Measurements from ENCODE around the gene CAB39L. TPM values are rescaled to one million over a fixed set of nuclear protein-coding genes. Genes with fewer than 3 reads are reported as not detected.

Gene CAB39L
- total RNA-seq, 3 donors from 2014 or later (not counting 1 experiment from before 2014, with no cell fraction given) = 4.4 to 6.5 (median 6.0) TPM

GRCh38 chr13:49304763-49305700 is 138.8 kb downstream of the CAB39L start:
- H3K36me3 ChIP-seq (ENCODE audit: control insufficient read depth, insufficient read depth, low read length) = no peaks in the 10 kb centered on the region
- intact Hi-C loops (cut with micrococcal nuclease) = loop anchor here (5.0 to 10.0 kb wide), 2 partner anchors 137 to 1770 kb away; partner anchors contain the start of genes CAB39L and SETDB2
- H3K9me3 Mint-ChIP-seq = no peaks in the 10 kb centered on the region
- DNase-seq (no peak), ATAC-seq (no peak)
- H3K27ac ChIP-seq (ENCODE audit: low read length) = no peak overlapping the region
- TF ChIP-seq, protein P1, sequence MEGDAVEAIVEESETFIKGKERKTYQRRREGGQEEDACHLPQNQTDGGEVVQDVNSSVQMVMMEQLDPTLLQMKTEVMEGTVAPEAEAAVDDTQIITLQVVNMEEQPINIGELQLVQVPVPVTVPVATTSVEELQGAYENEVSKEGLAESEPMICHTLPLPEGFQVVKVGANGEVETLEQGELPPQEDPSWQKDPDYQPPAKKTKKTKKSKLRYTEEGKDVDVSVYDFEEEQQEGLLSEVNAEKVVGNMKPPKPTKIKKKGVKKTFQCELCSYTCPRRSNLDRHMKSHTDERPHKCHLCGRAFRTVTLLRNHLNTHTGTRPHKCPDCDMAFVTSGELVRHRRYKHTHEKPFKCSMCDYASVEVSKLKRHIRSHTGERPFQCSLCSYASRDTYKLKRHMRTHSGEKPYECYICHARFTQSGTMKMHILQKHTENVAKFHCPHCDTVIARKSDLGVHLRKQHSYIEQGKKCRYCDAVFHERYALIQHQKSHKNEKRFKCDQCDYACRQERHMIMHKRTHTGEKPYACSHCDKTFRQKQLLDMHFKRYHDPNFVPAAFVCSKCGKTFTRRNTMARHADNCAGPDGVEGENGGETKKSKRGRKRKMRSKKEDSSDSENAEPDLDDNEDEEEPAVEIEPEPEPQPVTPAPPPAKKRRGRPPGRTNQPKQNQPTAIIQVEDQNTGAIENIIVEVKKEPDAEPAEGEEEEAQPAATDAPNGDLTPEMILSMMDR (IDR thresholded peaks at IDR 0.05) = no peak
- no peaks in the 10 kb centered on the region for H3K36me3 Mint-ChIP-seq
- no peaks in the 10 kb centered on the region for H3K27me3 Mint-ChIP-seq (ENCODE audit: low read depth in 2 of 2)
- H3K27ac Mint-ChIP-seq = peak overlapping the region in 1 of 2 donors; percentile 54
- H3K27me3 ChIP-seq (ENCODE audit: control insufficient read depth, insufficient read depth, low read length) = no peaks in the 10 kb centered on the region
- no peak overlapping the region for H3K4me3 ChIP-seq (ENCODE audit: low read length)
- H3K4me1 ChIP-seq (ENCODE audit: control insufficient read depth, insufficient read depth, low read length) = peaks cover 6% of the 10 kb centered on the region
- no peak overlapping the region for H3K4me3 Mint-ChIP-seq
- WGBS (ENCODE audit: insufficient coverage) = 90% methylated on average over 25 of the region's 25 CpGs
- H3K9me3 ChIP-seq (ENCODE audit: control insufficient read depth, insufficient read depth, low read length) = no peaks in the 10 kb centered on the region
- H3K4me1 Mint-ChIP-seq = peaks cover 13 to 18% of the 10 kb centered on the region in 2 donors

GRCh38 chr13:49304356-49304755 is 139.5 kb downstream of the CAB39L start:
- Histone ChIP-seq H3K9me3 (ENCODE audit: control insufficient read depth, insufficient read depth, low read length) (no peaks in the 10 kb centered on the region), H3K4me3 (ENCODE audit: low read length) (no peak overlapping the region), H3K36me3 (ENCODE audit: control insufficient read depth, insufficient read depth, low read length) (no peaks in the 10 kb centered on the region), H3K4me1 (ENCODE audit: control insufficient read depth, insufficient read depth, low read length) (peaks cover 6% of the 10 kb centered on the region), H3K27ac (ENCODE audit: low read length) (no peak overlapping the region), H3K27me3 (ENCODE audit: control insufficient read depth, insufficient read depth, low read length) (no peaks in the 10 kb centered on the region)
- DNase-seq = no peak
- Mint-ChIP-seq H3K27me3 (ENCODE audit: low read depth in 2 of 2) (no peaks in the 10 kb centered on the region), H3K36me3 (no peaks in the 10 kb centered on the region), H3K4me1 (peaks cover 13 to 18% of the 10 kb centered on the region in 2 donors), H3K4me3 (no peak overlapping the region), H3K9me3 (no peaks in the 10 kb centered on the region), H3K27ac (peak overlapping the region in 1 of 2 donors; percentile 54)
- TF ChIP-seq, protein P1 (IDR thresholded peaks at IDR 0.05) = no peak
- 95% methylated on average over 12 of the region's 12 CpGs for WGBS (ENCODE audit: insufficient coverage)
- no peak for ATAC-seq
- intact Hi-C loops (cut with micrococcal nuclease) = loop anchor here (5.0 to 10.0 kb wide), 2 partner anchors 138 to 1770 kb away; partner anchors contain the start of genes CAB39L and SETDB2

DNA sequence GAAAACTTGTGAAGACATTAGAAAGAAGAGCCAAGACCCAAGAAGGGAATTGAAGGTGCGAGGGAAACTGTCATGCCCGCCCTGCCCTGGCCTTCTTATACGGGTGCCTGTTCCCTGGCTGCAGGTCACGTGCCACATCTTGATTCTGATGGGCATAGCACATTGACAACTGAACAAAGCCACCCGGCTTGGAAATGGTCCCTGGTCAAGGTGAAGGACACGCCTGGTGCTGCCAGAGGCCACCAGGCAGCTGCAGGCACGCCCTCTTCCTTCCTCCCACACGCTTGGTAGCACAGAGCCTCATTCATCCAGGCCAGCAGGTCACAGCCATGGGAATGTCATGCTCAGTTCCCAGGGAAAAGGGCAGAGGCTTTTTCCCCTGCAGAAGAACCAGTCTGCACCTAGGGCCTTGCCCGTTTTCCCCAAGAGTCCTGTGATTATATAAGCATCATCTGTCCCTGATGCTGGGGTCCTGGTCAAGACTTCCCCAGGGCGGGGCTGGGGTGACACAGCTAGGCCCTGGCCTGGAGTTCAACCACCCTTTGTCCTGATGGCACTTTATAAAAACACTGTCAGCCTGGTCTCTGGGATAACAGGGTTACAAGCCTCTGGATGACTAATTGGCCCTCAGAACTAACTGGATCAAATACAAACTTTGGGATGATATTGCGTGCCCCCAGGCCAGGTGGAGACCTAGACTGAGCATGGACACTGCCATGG is 140.2 kb downstream of the CAB39L start:
- DNase-seq = no peak
- 69% methylated on average over 11 of the region's 11 CpGs for WGBS (ENCODE audit: insufficient coverage)
- no peaks in the 10 kb centered on the region for H3K27me3 ChIP-seq (ENCODE audit: control insufficient read depth, insufficient read depth, low read length)
- H3K4me3 Mint-ChIP-seq = no peak overlapping the region
- no peaks in the 10 kb centered on the region for H3K27me3 Mint-ChIP-seq (ENCODE audit: low read depth in 2 of 2)
- no peak overlapping the region for H3K4me3 ChIP-seq (ENCODE audit: low read length)
- H3K4me1 Mint-ChIP-seq = peaks cover 13 to 18% of the 10 kb centered on the region in 2 donors
- ATAC-seq = no peak
- intact Hi-C loops (cut with micrococcal nuclease) = loop anchor here (5.0 to 10.0 kb wide), 2 partner anchors 139 to 1771 kb away; partner anchors contain the start of genes CAB39L and SETDB2
- H3K36me3 Mint-ChIP-seq = no peaks in the 10 kb centered on the region
- TF ChIP-seq, protein P1 (IDR thresholded peaks at IDR 0.05) = no peak
- no peaks in the 10 kb centered on the region for H3K9me3 Mint-ChIP-seq
- H3K9me3 ChIP-seq (ENCODE audit: control insufficient read depth, insufficient read depth, low read length) = no peaks in the 10 kb centered on the region
- H3K4me1 ChIP-seq (ENCODE audit: control insufficient read depth, insufficient read depth, low read length) = peaks cover 6% of the 10 kb centered on the region
- no peaks in the 10 kb centered on the region for H3K36me3 ChIP-seq (ENCODE audit: control insufficient read depth, insufficient read depth, low read length)
- no peak overlapping the region for H3K27ac ChIP-seq (ENCODE audit: low read length)
- H3K27ac Mint-ChIP-seq = peak overlapping the region in 1 of 2 donors; percentile 54

Measured in natural killer cell (primary cell).